GM18520 (cell line): ENCODE measurements around the gene CFAP97.
"Not testable (repeated sequence)": the region's sequence is repeated elsewhere in the genome, so short reads cannot be mapped to it uniquely, and the experiment has no call there.

Experiments used
- ATAC-seq: cut with Tn5 transposase; IDR thresholded peaks from one replicate; pipeline ENCODE4 v1.9.1; 2021; ENCODE audit not compliant: unreplicated experiment

CFAP97 gene

GRCh38 chr4:185142912-185143600, 60.7 kb downstream of the CFAP97 start, which contains the start of gene SLC25A4:
TSS of gene SLC25A4 (plus strand) at chr4:185143266. CDS start at chr4:185143373, 107 bp downstream.
- ATAC-seq, result peak; percentile 90

- ATAC-seq, result no peak
These were observed 61.3 kb downstream of the CFAP97 start for GRCh38 chr4:185142564-185142911.

DNA sequence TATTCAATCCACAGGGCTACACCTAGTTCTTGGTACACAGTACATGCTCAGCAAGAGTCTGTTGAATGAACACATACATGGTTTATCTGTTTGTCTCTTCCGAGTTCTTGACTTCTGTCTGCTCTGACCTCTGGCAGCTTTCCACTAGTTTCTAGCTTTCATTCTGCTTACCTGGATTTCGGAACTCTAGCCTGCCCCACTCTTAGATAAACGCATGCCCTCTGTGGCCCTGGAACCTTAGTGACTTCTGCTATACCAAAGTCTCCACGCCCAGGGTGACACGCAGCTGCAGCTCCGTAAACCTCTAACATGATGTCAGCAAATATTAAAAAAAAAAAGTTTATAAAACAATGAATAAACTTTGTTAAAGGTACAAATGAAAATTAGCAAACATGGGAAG, 62.0 kb downstream of the CFAP97 start:
- no peak for ATAC-seq

GRCh38 chr4:185139736-185140135, 64.1 kb downstream of the CFAP97 start:
- ATAC-seq, result no peak

- no peak for ATAC-seq
These were observed 65.6 kb downstream of the CFAP97 start for GRCh38 chr4:185138161-185138560.

GRCh38 chr4:185137233-185137925, 66.4 kb downstream of the CFAP97 start:
- no peak for ATAC-seq

DNA sequence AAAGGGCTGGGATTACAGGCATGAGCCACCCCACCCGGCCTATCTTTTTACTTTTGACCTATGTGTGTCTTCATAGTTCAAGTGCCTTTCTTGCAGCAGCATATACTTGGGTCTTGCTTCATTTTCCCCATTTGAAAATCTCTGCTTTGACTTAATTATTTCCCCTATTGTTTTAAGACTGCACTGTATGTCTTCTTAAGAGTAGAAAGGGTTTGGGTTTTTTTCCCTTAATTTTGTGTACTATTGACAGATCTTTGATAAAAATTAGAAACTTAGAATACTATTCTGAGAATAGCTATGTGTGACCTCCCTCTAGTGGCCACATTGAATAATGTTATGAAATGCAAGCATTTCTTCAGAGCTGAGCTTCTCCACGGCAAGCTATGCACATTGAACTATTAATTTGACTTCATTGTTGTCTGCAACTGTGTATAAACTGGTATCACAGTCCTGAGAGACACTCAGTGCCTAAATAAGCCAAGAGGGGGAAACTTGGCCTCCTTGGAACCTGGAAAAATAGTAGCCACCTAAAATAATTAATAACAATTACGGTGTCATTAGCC, 69.4 kb downstream of the CFAP97 start:
- ATAC-seq, result no peak

DNA sequence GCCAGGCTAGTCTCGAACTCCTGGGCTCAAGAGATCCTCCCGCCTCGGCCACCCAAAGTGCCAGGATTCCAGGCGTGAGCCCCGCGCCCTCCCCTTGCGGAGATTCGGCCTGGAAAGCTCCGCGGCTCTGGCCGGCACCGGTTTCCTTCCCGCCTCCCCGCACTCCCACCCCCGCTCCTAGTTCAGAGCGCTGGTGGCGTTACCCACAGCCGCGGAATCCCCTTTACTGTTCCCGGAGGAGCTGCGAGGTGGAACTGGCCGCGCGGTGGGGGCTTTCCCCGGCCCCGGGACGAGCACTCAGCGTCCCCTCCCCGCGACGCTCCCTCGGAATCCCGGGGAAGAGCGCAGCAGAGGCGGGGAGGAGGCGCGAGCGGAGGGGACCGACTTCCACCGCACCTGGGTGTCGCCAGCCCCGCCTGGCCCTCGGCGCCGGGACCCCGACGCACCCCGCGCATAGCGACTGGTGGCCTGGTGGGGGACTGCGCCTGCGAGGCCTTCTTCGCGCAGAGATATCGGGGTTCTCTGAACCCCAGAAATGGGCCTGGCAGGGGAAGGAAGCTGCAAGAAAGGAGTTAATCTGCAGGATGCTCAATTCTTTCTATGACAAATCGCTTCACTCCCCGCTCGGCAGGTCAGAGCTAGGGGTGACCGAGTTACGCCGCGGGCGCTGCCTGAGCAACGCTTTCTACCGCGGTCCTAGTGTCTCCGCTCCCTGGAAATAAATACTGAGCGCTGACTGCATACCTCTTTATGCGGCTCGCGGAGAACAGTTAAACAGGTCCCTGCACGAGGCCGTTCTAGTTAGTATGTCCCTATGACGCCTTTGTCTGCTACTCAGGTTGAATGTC, 75.3 kb downstream of the CFAP97 start:
- ATAC-seq, result no peak

- no peak for ATAC-seq
These were observed 76.5 kb downstream of the CFAP97 start for GRCh38 chr4:185127021-185127925.

- no peak for ATAC-seq
These were observed 79.8 kb downstream of the CFAP97 start for GRCh38 chr4:185124006-185124405.

- ATAC-seq, result peak; percentile 68
These were observed 81.0 kb downstream of the CFAP97 start for GRCh38 chr4:185122681-185123345.

GRCh38 chr4:185120631-185120946, 83.2 kb downstream of the CFAP97 start:
- no peak for ATAC-seq

DNA sequence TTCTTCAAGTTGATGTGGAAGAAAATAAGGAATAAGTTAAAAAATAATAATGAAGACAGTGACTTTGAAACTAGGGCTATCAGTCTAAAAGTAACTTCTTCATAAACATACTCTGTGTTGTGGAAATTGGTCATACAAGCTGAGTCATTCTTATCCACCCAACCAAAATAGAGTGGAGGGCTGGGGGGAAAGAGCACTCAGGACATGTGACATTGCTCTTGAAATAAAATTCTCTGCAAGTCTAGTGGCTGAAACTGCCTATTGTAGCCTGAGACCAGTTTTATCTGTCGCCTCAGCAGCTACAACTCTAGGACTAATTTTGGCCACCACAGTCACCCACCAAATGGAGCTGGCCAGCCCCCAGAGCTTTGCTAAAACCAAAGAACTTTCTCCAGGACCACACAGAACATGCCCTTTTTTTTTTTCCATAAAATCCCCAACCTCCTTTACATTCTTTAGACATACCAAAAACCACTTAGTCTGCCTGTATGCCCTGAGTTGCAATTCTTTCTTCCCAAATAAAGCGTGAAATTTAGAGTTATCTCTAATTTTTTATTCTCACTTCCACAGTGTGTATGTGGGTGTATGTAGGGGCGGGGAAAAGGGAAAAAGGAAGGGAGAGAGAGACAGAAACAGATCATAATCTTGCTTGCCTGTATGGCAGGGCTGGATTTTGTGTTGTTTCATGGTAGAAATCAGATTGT, 83.7 kb downstream of the CFAP97 start:
- ATAC-seq, result no peak

DNA sequence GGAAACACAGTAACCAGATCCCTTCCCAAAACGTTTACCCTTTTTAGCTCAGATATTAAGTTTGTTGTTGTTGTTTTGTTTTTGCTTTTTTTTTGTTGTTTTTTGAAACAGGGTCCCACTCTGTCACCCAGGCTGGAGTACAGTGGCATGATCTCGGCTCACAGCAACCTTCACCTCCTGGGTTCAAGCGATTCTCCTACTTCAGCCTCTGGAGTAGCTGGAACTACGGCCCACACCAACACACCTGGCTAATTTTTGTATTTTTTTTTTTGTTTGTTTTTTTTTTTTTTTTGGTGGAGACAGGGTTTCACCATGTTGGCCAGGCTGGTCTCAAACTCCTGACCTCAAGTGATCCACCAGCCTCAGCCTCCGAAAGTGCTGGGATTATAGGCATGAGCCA, 84.3 kb downstream of the CFAP97 start:
- ATAC-seq, result not testable (repeated sequence)

GRCh38 chr4:185118876-185119275, 84.9 kb downstream of the CFAP97 start:
- no peak for ATAC-seq

GRCh38 chr4:185117300-185117934, 86.4 kb downstream of the CFAP97 start:
- no peak for ATAC-seq

GRCh38 chr4:185115827-185116232, 88.0 kb downstream of the CFAP97 start:
- no peak for ATAC-seq

- no peak for ATAC-seq
These were observed 90.5 kb downstream of the CFAP97 start for GRCh38 chr4:185113340-185113739.

DNA sequence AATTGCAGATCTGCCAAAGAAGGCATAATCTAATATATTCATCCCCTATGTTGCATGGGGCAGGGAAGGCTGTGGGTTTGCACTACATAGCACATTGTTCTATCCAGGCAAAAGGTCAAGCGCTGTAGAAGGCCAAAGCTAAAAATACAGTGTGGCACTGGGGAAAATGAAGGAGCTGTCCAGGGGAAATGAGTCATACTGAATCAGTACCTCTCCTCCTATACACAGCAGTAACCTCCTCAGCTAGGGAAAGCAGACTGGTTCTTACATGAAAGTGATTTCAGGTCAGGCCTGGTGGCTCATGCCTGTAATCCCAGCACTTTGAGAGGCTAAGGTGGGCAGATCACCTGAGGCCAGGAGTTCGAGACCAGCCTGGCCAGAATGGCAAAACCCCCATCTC, 91.7 kb downstream of the CFAP97 start:
- ATAC-seq, result no peak
